Upper lobe of left lung (tissue), 6 donors: ENCODE data around the gene OR2A12. TPM values are rescaled to one million over a fixed set of nuclear protein-coding genes. Genes with fewer than 3 reads are reported as not detected.

Source experiments
- ATAC-seq, 2 donors: fragments of 200-7000 bp; cut with Tn5 transposase; one replicate each; pipeline ENCODE4 v1.9.1; 2022; ENCODE audit warnings: mild to moderate bottlenecking in 2 of 2, moderate library complexity in 2 of 2; ENCODE audit not compliant: low FRiP score in 2 of 2
- DNase-seq, 2 donors: peaks; one replicate each; pipeline ENCODE4 v3.0.0-alpha.2; 2019 to 2020
- H3K27ac ChIP-seq, 4 donors: fragments of 200-600 bp; sonication (generic); one replicate each; pipeline ENCODE4 v1.5.1; 2016 to 2019
- H3K27me3 ChIP-seq, 4 donors: fragments of 200-600 bp; sonication (generic); one replicate each; pipeline ENCODE4 v1.5.1; 2017 to 2019
- H3K36me3 ChIP-seq, 4 donors: fragments of 200-600 bp; sonication (generic); one replicate each; pipeline ENCODE4 v1.5.1; 2016 to 2019
- H3K4me1 ChIP-seq, 4 donors: fragments of 200-600 bp; sonication (generic); one replicate each; pipeline ENCODE4 v1.5.1; 2018 to 2019
- H3K4me3 ChIP-seq, 4 donors: fragments of 200-600 bp; sonication (generic); one replicate each; pipeline ENCODE4 v1.5.1; 2017 to 2019; ENCODE audit warnings: mild to moderate bottlenecking in 2 of 4, moderate library complexity in 1 of 4
- H3K9me3 ChIP-seq, 4 donors: fragments of 200-600 bp; sonication (generic); one replicate each; pipeline ENCODE4 v1.5.1; 2018 to 2019
- CTCF ChIP-seq, 6 experiments: fragments of 450-650 bp in 4 of 6; fragments of 200-600 bp in 2 of 6; sonication (generic) in 2 of 6; IDR thresholded peaks; one replicate each; pipeline ENCODE4 v1.5.1; 2016 to 2019; ENCODE audit warnings: antibody characterized with exemption in 6 of 6
- EP300 ChIP-seq, 4 donors: sonication (generic); formaldehyde crosslinking; IDR thresholded peaks; one replicate each; pipeline ENCODE4 v1.5.1; 2017; ENCODE audit warnings: antibody characterized with exemption in 4 of 4, control low read depth in 2 of 4
- POLR2A ChIP-seq, 4 donors: fragments of 450-650 bp; IDR thresholded peaks; one replicate each; pipeline ENCODE4 v1.5.1; 2016 to 2017; ENCODE audit warnings: antibody characterized with exemption in 4 of 4, mild to moderate bottlenecking in 2 of 4
- POLR2AphosphoS5 ChIP-seq, 2 donors: sonication (generic); formaldehyde crosslinking; IDR thresholded peaks; one replicate each; pipeline ENCODE4 v1.5.1; 2017; ENCODE audit warnings: antibody characterized with exemption in 2 of 2
- WGBS, 2 donors: methylation state at CpG; one replicate each; pipeline ENCODE4 v1.1.5; 2017 to 2018; 5-methylcytosine and 5-hydroxymethylcytosine counted together
- total RNA-seq, 6 donors: library from RNA; depleted of rRNA in 4 of 6; stranded (reverse); fragments of >200 nt in 4 of 6; gene quantifications; one replicate each; pipeline versions ENCODE4 v1.1.0 to v1.2.1, GENCODE V29; 2016 to 2021
- donor health status: DM: no; HTN: no; CAD: no; lungs with moderate emphysema.
- donor health status: DM: no; HTN: yes; CAD: no; lungs with severe emphysema.

Gene OR2A12
- total RNA-seq, 6 donors from 2014 or later: not detected

- no peak for DNase-seq
- 68 to 81% methylated on average over 5 of the region's 5 CpGs for WGBS, 2 donors
- Histone ChIP-seq H3K4me3 (no peak overlapping the region), H3K9me3 (no peaks in the 10 kb centered on the region), H3K27ac (no peak overlapping the region), H3K36me3 (no peaks in the 10 kb centered on the region), H3K4me1 (no peaks in the 10 kb centered on the region), H3K27me3 (no peaks in the 10 kb centered on the region)
- TF ChIP-seq CTCF (IDR thresholded peaks at IDR 0.05) (no peak), POLR2A (IDR thresholded peaks at IDR 0.05) (no peak), POLR2AphosphoS5 (IDR thresholded peaks at IDR 0.05) (no peak), EP300 (IDR thresholded peaks at IDR 0.05) (no peak)
- ATAC-seq: no peak
Observed at GRCh38 chr7:144110272-144110671, 24.2 kb downstream of the OR2A12 start.

- Histone ChIP-seq H3K9me3 (no peaks in the 10 kb centered on the region), H3K27me3 (no peaks in the 10 kb centered on the region), H3K4me1 (no peaks in the 10 kb centered on the region), H3K4me3 (no peak overlapping the region), H3K27ac (no peak overlapping the region), H3K36me3 (no peaks in the 10 kb centered on the region)
- whole genome bisulfite sequencing, 2 donors: 33 to 41% methylated on average over 1 of the region's 1 CpG
- ATAC-seq (no peak), DNase-seq (no peak)
- no peak for TF ChIP-seq POLR2AphosphoS5 (IDR thresholded peaks at IDR 0.05)
- TF ChIP-seq EP300 (IDR thresholded peaks at IDR 0.05): no peak
- TF ChIP-seq CTCF (IDR thresholded peaks at IDR 0.05): no peak
- no peak for TF ChIP-seq POLR2A (IDR thresholded peaks at IDR 0.05)
Observed at GRCh38 chr7:144113651-144114050, 27.6 kb downstream of the OR2A12 start.

- ATAC-seq (no peak), DNase-seq (no peak)
- Histone ChIP-seq H3K4me1 (no peaks in the 10 kb centered on the region), H3K27me3 (no peaks in the 10 kb centered on the region), H3K9me3 (no peaks in the 10 kb centered on the region), H3K36me3 (no peaks in the 10 kb centered on the region), H3K4me3 (no peak overlapping the region), H3K27ac (no peak overlapping the region)
- WGBS, 2 donors: 62 to 74% methylated on average over 8 of the region's 8 CpGs
- TF ChIP-seq EP300 (IDR thresholded peaks at IDR 0.05) (no peak), CTCF (IDR thresholded peaks at IDR 0.05) (no peak), POLR2AphosphoS5 (IDR thresholded peaks at IDR 0.05) (no peak), POLR2A (IDR thresholded peaks at IDR 0.05) (no peak)
Observed at GRCh38 chr7:144118341-144118740, 32.3 kb downstream of the OR2A12 start.

GRCh38 chr7:144122876-144123275, 36.8 kb downstream of the OR2A12 start, which contains the start of gene OR2A14:
Gene OR2A14, plus strand, starts transcription at chr7:144123176. Its CDS starts 5,937 bp downstream, at chr7:144129113.
- 82 to 100% methylated on average over 1 of the region's 1 CpG for WGBS, 2 donors
- no peaks in the 10 kb centered on the region for H3K27me3 ChIP-seq

More at GRCh38 chr7:144122876-144123275, 36.8 kb downstream of the OR2A12 start, which contains the start of gene OR2A14:
- ATAC-seq (no peak), DNase-seq (no peak)
- TF ChIP-seq CTCF (IDR thresholded peaks at IDR 0.05) (no peak), EP300 (IDR thresholded peaks at IDR 0.05) (no peak), POLR2AphosphoS5 (IDR thresholded peaks at IDR 0.05) (no peak), POLR2A (IDR thresholded peaks at IDR 0.05) (no peak)
- H3K4me3 ChIP-seq: no peak within 1 kb of the TSS
- H3K27ac ChIP-seq: no peak within 1 kb of the TSS
- H3K4me1 ChIP-seq: no peaks in the 10 kb centered on the region
- H3K36me3 ChIP-seq: no peaks in the 10 kb centered on the region
- H3K9me3 ChIP-seq: no peaks in the 10 kb centered on the region
